Measurements from ENCODE around the gene THSD4. TPM values are rescaled to one million over a fixed set of nuclear protein-coding genes. Genes with fewer than 3 reads are reported as not detected.

Gene THSD4
- total RNA-seq, result 13.9 and 18.8 TPM in 2 replicates

DNA sequence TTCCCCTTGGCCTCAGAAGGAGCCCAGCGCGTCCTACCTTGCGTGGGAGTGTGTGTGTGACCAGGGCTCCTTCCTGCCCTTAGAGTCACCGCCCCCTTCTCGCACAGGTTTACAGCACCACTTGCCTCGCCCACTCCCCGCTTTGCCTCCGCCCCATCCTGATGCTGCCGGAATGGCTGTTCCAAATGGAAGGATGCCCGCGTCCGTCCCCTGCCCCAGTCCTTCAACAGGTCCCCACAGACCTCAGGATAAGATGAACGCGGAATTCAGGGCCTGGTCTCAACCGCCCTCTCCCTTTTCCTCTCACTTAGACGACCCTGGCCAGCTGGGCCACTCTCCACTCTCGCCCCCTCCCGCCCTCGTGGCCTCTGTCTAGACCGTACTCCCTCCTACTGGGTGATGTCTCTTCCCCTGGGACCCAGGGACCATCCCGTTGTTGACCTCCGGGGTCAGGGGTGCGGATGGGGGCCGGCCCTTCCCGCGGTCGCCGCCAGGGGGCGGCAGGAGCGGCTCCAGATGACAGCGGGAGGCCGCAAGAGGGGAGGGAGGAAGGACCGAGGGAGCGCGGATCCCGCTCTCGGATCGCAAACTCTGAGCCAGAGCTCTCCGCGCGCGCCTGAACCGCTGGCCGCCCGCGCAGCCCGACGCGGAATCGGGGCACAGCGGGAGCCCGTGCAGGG lies at the start of gene THSD4:
Gene THSD4 (plus strand): TSS at position 585 of the 680 bp plus-strand sequence.

DNA sequence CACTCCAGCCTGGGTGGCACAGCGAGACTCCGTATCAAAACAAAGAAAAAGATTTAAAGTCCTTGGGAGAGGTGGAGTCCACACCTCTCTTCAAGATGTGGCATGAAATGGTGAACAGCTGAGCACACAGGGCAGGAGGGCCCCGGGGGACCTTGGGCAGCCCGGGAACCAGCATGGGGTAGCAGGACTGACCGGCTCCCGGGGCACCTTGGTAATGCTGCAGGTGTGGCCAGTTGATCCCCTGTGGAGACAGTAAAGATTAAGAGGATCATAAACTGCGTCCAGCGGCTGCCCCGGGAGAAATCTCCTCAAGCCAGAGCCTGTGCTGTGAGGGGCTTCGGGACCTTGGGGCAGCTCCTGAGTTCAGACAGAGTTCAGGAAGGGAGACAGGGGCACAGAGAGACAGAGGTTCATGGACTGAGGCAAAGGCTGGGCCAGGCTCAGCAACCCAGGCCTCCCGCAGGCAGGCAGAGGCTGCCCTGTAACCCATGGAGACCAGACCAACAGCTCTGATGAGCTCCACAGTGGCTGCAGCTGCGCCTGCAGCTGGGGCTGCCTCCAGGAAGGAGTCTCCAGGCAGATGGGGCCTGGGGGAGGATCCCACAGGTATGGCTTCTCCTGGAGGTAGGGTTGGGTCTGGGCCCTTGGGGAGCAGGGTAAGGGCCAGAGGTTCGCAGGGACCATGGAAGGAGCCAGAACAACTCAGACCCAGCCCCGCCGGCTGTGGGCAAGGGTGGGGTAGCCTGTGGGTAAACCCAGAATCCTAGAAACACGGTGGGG lies 695.2 kb downstream of the THSD4 start, which contains the start of gene NR2E3:
Gene NR2E3 (plus strand): TSS at position 299 of the 780 bp plus-strand sequence. CDS start 190 bp downstream, at position 489.

Other genes starting within 250 kb of the THSD4 start
- 1.3 and 1.5 TPM in 2 replicates for gene THAP10, start 223.0 kb upstream of the THSD4 start, total RNA-seq
- gene LRRC49, start 222.6 kb upstream of the THSD4 start, total RNA-seq, result 16.7 and 23.6 TPM in 2 replicates